ENCODE measurements around the gene CFAP90. TPM values are rescaled to one million over a fixed set of nuclear protein-coding genes. Genes with fewer than 3 reads are reported as not detected.

CFAP90 gene
- total and polyA plus RNA-seq, 7 donors = 0.04 to 0.81 TPM; not detected in 5

GRCh38 chr5:7855611-7856010 lies 4.7 kb upstream of the CFAP90 start:
- TF ChIP-seq CTCF (IDR thresholded peaks at IDR 0.05) (no peak), POLR2AphosphoS5 (IDR thresholded peaks at IDR 0.05) (no peak), POLR2A (IDR thresholded peaks at IDR 0.05) (no peak), EP300 (IDR thresholded peaks at IDR 0.05) (no peak)
- WGBS, 2 donors = 79 to 82% methylated on average over 3 of the region's 3 CpGs
- Histone ChIP-seq H3K9me3 (no peaks in the 10 kb centered on the region), H3K4me1 (peaks cover 0 to 6% (median 5%) of the 10 kb centered on the region in 4 donors), H3K4me3 (no peak overlapping the region), H3K36me3 (peaks cover 5 to 32% (median 10%) of the 10 kb centered on the region in 4 donors), H3K27ac (no peak overlapping the region), H3K27me3 (peaks cover 0 to 8% (median under 1%) of the 10 kb centered on the region in 3 donors)
- DNase-seq = no peak
- intact Hi-C loops (cut with DNase I) = no loop called here

- H3K4me3 ChIP-seq = no peak overlapping the region
- peaks cover 7 to 35% (median 26%) of the 10 kb centered on the region in 3 donors for H3K27me3 ChIP-seq
- H3K9me3 ChIP-seq = no peaks in the 10 kb centered on the region
- peaks cover 0 to 19% (median 17%) of the 10 kb centered on the region in 4 donors for H3K4me1 ChIP-seq
- H3K27ac ChIP-seq = no peak overlapping the region
- H3K36me3 ChIP-seq = peaks cover 0 to 6% (median 0%) of the 10 kb centered on the region in 4 donors
- TF ChIP-seq POLR2AphosphoS5 (IDR thresholded peaks at IDR 0.05) (no peak), CTCF (IDR thresholded peaks at IDR 0.05) (no peak), POLR2A (IDR thresholded peaks at IDR 0.05) (no peak), EP300 (IDR thresholded peaks at IDR 0.05) (no peak)
- intact Hi-C loops (cut with DNase I) = no loop called here
- 73 to 79% methylated on average over 2 of the region's 2 CpGs for WGBS, 2 donors
- no peak for DNase-seq
These were observed 2.1 kb upstream of the CFAP90 start for GRCh38 chr5:7852988-7853387.

- TF ChIP-seq POLR2AphosphoS5 (IDR thresholded peaks at IDR 0.05) (no peak), POLR2A (IDR thresholded peaks at IDR 0.05) (no peak), EP300 (IDR thresholded peaks at IDR 0.05) (no peak), CTCF (IDR thresholded peaks at IDR 0.05) (no peak)
- intact Hi-C loops (cut with DNase I) = no loop called here
- H3K27me3 ChIP-seq = peaks cover 7 to 39% (median 26%) of the 10 kb centered on the region in 3 donors
- no peak overlapping the region for H3K27ac ChIP-seq
- WGBS, 2 donors = 66 to 88% methylated on average over 1 of the region's 1 CpG
- DNase-seq = no peak
- peaks cover 0 to 2% (median 0%) of the 10 kb centered on the region in 4 donors for H3K36me3 ChIP-seq
- H3K4me1 ChIP-seq = peaks cover 0 to 19% (median 17%) of the 10 kb centered on the region in 4 donors
- no peak overlapping the region for H3K4me3 ChIP-seq
- H3K9me3 ChIP-seq = no peaks in the 10 kb centered on the region
These were observed 1.6 kb upstream of the CFAP90 start for GRCh38 chr5:7852542-7852941.

GRCh38 chr5:7851617-7852289 lies 820 bp upstream of the CFAP90 start:
- Histone ChIP-seq H3K4me1 (peaks cover 0 to 19% (median 17%) of the 10 kb centered on the region in 4 donors), H3K27ac (no peak overlapping the region), H3K27me3 (peaks cover 7 to 45% (median 26%) of the 10 kb centered on the region in 3 donors), H3K4me3 (no peak overlapping the region), H3K36me3 (no peaks in the 10 kb centered on the region), H3K9me3 (no peaks in the 10 kb centered on the region)
- no peak for DNase-seq
- intact Hi-C loops (cut with DNase I) = no loop called here
- TF ChIP-seq POLR2A (IDR thresholded peaks at IDR 0.05) (no peak), CTCF (IDR thresholded peaks at IDR 0.05) (no peak)
- 53 to 81% methylated on average over 8 of the region's 8 CpGs for WGBS, 2 donors

Measured in sigmoid colon (tissue), 7 donors.